ENCODE data around the gene ATAD3B. TPM values are rescaled to one million over a fixed set of nuclear protein-coding genes. Genes with fewer than 3 reads are reported as not detected.
"Not testable (repeated sequence)": the region's sequence is repeated elsewhere in the genome, so short reads cannot be mapped to it uniquely, and the experiment has no call there.

ATAD3B gene
- total RNA-seq, 4 donors from 2014 or later: 26.9 to 130 (median 35.0) TPM

DNA sequence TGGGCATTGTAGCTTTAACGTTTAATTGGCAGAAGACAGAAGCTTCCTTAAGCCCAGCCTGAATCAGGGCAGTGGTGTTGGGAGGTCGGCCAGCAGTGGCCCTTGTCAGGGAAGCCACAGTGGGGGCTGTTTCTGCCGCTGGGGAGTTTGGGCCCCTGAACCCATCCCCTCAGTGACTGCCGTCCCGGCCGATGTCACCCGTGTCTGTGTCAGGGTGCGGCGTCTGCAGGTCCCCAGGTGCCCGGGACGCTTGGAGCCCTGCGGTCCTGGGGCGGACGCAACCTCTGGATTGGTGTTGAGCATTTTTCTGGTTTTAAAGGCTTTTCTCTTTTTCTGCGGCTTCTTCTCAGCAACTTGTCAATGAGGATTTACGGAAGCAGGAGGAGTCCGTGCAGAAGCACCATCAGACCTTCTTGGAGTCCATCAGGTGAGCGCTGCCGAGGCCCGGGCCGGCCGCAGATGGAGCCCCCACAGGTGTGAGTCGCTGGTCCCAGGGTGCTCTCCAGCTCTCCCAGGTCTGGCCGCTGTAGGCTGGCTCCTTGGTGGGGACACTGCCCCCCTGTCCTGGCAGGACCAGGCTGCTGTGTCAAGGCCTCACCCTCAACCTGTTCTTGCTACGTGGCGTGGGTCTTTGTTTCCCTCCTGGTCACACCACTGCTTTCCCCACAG lies 19.7 kb upstream of the ATAD3B start:
- Histone ChIP-seq H3K27me3 (no peaks in the 10 kb centered on the region), H3K27ac (no peak overlapping the region), H3K4me1 (no peaks in the 10 kb centered on the region), H3K36me3 (no peaks in the 10 kb centered on the region), H3K4me3 (no peak overlapping the region), H3K9me3 (no peaks in the 10 kb centered on the region)
- no peak for DNase-seq
- TF ChIP-seq POLR2A (IDR thresholded peaks at IDR 0.05): no peak
- TF ChIP-seq, protein P1, sequence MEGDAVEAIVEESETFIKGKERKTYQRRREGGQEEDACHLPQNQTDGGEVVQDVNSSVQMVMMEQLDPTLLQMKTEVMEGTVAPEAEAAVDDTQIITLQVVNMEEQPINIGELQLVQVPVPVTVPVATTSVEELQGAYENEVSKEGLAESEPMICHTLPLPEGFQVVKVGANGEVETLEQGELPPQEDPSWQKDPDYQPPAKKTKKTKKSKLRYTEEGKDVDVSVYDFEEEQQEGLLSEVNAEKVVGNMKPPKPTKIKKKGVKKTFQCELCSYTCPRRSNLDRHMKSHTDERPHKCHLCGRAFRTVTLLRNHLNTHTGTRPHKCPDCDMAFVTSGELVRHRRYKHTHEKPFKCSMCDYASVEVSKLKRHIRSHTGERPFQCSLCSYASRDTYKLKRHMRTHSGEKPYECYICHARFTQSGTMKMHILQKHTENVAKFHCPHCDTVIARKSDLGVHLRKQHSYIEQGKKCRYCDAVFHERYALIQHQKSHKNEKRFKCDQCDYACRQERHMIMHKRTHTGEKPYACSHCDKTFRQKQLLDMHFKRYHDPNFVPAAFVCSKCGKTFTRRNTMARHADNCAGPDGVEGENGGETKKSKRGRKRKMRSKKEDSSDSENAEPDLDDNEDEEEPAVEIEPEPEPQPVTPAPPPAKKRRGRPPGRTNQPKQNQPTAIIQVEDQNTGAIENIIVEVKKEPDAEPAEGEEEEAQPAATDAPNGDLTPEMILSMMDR (IDR thresholded peaks at IDR 0.05): no peak

DNA sequence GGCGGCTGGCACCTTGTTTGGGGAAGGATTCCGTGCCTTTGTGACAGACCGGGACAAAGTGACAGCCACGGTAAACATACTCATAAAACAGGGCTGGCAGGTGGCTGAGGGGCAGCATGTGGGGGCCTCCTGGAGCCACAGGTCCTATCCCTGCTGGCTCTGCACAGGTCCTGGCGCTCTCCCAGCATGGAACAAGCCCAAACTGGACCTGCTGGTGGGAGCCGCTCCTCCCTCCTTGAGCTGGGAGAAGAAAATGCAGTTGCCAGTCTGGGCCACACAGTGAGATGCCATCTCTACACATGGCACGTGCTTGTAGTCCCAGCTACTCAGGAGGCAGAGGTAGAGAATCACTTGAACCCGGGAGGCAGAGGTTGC lies 19.2 kb upstream of the ATAD3B start:
- H3K9me3 ChIP-seq, H3K27me3 ChIP-seq, DNase-seq, H3K4me3 ChIP-seq, H3K36me3 ChIP-seq, H3K4me1 ChIP-seq, H3K27ac ChIP-seq: not testable (repeated sequence)

DNA sequence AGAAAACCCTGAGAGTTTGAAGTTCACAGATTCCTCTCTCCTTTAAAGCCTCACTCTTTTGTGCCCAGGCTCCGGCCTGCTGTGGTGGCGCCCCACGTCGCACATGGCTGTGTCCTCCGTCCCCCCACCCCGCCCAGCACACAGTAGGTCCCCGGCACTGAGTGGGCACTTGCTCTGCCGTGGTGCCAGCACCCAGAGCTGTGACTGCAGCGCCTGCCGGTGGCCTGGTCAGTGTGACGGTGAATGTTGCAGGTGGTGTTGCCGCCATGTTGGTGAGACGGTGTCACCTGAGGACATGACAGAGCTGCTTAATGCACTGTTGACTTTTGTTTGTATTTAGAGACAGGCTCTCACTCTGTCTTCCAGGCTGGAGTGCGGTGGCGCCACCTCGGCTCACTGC lies 18.7 kb upstream of the ATAD3B start:
- Histone ChIP-seq H3K27me3 (no peaks in the 10 kb centered on the region), H3K36me3 (no peaks in the 10 kb centered on the region), H3K4me3 (no peak overlapping the region), H3K27ac (no peak overlapping the region), H3K4me1 (no peaks in the 10 kb centered on the region), H3K9me3 (no peaks in the 10 kb centered on the region)
- TF ChIP-seq POLR2A (IDR thresholded peaks at IDR 0.05): no peak
- TF ChIP-seq, protein P1 (IDR thresholded peaks at IDR 0.05): no peak
- no peak for DNase-seq

DNA sequence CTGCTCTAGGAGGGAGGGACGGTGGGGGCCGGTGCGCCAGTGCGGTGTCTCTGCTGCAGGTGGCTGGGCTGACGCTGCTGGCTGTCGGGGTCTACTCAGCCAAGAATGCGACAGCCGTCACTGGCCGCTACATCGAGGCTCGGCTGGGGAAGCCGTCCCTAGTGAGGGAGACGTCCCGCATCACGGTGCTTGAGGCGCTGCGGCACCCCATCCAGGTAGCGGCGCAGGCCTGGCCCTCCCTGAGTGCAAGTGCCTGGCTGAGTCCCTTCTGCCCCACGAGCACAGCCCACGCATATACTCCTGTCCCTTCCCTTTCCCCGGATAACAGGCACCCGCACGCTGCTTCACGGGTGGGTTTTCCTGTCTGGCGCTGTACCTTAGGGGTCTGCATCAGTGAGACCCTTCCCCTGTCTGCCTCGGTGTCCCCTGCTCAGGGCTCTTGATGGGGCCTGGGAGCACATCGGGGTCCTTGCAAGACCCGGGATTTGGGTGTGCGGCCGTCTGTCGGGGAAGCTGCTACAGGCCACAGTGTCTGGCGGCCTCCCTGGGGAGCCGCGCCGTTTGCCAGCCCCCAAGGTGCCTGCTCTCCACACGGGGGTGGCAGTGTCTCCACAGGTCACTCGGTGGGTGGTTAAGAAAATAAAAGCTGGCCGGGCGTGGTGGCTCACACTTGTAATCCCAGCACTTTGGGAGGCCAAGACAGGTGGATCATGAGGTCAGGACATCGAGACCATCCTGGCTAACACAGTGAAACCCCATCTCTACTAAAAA lies 17.1 kb upstream of the ATAD3B start:
- H3K27me3 ChIP-seq, DNase-seq, H3K36me3 ChIP-seq, H3K4me1 ChIP-seq, H3K9me3 ChIP-seq, H3K27ac ChIP-seq, H3K4me3 ChIP-seq: not testable (repeated sequence)

DNA sequence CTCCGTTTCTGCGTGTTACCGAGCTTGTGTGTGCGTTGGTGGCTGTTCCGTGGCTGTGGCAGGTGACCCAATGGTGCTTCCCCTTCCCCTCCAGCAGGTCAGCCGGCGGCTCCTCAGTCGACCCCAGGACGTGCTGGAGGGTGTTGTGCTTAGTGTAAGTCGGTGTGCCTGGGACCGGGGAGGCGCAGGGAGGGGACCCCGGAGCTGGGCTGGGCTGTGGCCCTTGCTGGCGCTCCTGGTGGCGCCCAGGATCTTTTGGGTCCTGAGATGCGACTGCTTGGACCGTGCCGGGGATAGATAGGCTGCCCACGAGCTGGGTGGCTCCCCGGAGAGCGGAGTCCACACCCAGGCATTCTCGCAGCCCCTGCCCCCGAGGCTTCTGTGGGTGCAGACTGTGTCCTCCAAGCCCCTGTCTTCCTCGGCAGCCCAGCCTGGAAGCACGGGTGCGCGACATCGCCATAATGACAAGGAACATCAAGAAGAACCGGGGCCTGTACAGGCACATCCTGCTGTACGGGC lies 16.1 kb upstream of the ATAD3B start:
- no peaks in the 10 kb centered on the region for H3K36me3 ChIP-seq
- no peak for TF ChIP-seq POLR2A (IDR thresholded peaks at IDR 0.05)
- TF ChIP-seq, protein P1 (IDR thresholded peaks at IDR 0.05): no peak
- H3K4me3 ChIP-seq: no peak overlapping the region
- H3K27ac ChIP-seq: no peak overlapping the region
- H3K27me3 ChIP-seq: no peaks in the 10 kb centered on the region
- H3K4me1 ChIP-seq: no peaks in the 10 kb centered on the region
- no peaks in the 10 kb centered on the region for H3K9me3 ChIP-seq
- no peak for DNase-seq

DNA sequence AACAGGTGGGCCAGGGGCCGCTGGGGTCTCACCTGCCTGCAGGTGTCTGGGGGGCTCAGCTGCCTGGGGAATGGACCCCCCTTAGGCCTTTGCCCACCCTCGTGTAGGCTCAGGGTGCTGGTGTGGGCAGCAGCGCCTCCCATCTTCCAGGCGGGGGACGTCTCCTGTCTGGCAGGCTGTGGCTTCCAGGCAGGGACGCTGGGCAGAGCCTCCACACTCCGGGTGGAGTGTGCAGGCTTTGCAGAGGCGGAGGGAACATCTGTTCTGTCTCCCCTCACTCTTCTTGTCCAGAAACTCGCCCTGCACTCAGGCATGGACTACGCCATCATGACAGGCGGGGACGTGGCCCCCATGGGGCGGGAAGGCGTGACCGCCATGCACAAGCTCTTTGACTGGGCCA lies 15.6 kb upstream of the ATAD3B start:
- not testable (repeated sequence) for H3K27ac ChIP-seq, DNase-seq, H3K36me3 ChIP-seq, H3K9me3 ChIP-seq, H3K4me3 ChIP-seq, H3K27me3 ChIP-seq, H3K4me1 ChIP-seq

DNA sequence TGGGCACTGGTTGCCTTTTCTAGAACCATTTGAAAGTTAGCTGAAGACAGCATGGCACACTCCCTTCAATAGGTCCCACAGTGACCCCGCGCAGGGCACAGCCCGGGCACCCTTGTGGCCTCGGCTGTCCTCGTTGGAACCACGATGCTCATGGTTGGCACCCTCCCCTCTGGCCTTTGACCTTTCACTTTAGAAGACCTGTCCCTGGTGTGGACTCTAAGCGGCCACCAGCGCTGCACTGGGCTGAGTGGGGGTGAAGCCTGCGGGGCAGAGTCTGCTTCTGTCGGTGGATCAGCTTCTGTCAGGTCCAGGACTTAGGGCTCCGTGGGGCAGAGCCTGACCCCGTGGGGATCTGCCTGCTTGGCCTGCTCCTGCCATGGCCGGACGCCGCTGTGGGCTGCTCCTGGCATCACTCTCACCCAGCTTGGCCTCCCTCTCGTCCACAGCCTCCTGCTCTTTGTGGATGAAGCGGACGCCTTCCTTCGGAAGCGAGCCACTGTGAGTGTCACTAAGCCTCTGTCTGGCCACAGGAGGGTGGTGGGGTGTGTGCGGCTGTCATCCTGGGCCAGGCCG lies 14.8 kb upstream of the ATAD3B start:
- not testable (repeated sequence) for H3K4me3 ChIP-seq, H3K9me3 ChIP-seq, H3K4me1 ChIP-seq, H3K27ac ChIP-seq, DNase-seq, H3K27me3 ChIP-seq, H3K36me3 ChIP-seq

DNA sequence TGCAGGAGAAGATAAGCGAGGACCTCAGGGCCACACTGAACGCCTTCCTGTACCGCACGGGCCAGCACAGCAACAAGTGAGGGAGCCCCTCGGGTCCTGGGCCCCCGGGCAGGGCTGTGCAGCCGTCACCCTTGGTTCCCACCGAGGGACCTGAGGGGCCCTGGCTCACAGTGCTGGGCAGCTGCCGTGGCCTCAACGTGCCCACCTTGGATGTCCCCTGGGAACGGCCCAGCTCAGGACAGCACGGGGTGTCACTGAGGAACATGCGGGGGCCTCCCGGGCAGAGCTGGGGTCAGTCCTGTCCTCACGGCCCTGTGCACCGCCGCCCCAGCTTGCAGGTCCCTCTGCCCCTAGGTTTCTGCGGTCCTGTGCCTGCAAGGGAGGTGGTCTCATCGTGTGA lies 12.4 kb upstream of the ATAD3B start:
- H3K4me1 ChIP-seq, H3K27ac ChIP-seq, DNase-seq, H3K9me3 ChIP-seq, H3K36me3 ChIP-seq, H3K4me3 ChIP-seq, H3K27me3 ChIP-seq: not testable (repeated sequence)

DNA sequence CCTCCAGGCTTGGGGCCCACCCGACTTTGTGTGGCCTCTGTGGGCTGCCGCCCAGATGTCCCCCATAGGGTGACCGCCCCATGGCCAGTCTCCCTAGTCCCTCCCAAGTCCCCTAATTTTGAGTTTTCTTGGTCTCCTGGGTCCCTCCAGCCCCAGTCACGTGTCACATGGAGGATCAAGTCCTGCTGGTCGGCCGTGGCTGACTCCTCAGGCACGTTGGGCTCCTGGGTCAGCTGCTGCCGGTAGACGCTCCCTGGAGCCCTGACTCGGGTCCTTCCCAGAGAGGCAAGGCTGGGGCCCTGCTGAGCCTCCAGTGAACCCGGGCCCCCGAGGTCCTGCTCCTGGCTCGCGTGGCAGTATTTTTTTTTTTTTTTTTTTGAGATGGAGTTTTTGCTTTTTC lies 11.9 kb upstream of the ATAD3B start:
- H3K4me1 ChIP-seq, H3K9me3 ChIP-seq, H3K27me3 ChIP-seq, H3K4me3 ChIP-seq, DNase-seq, H3K27ac ChIP-seq, H3K36me3 ChIP-seq: not testable (repeated sequence)
